Measurements from ENCODE around the gene AHDC1. TPM values are rescaled to one million over a fixed set of nuclear protein-coding genes. Genes with fewer than 3 reads are reported as not detected.

The AHDC1 gene
- total and polyA plus RNA-seq, 2 of the 13 experiments (the other 11 are each of a cell fraction or from before 2014, with no cell fraction given), result 1.0 to 2.7 TPM

- Histone ChIP-seq H3K4me2 (ENCODE audit: low read depth, low read length) (peak overlapping the region; percentile 84), H3K27me3 (ENCODE audit: control insufficient read depth in 1 of 2, insufficient read depth in 2 of 2, low read length in 2 of 2) (no peaks in the 10 kb centered on the region; a peak in 1 of 5 replicates), H3K4me3 (replicated peaks in 1 of 3; ENCODE audit: insufficient read depth in 1 of 3, low read depth in 2 of 3, low read length in 3 of 3) (peak overlapping the region; percentile 66 to 86 (median 83)), H3K79me2 (ENCODE audit: insufficient read depth, low read length) (peaks cover 43% of the 10 kb centered on the region), H3K27ac (ENCODE audit: extremely low read length, insufficient read depth, low read length) (peak overlapping the region; percentile 27), H3K9ac (ENCODE audit: insufficient read depth, low read depth, low read length) (peak overlapping the region; percentile 76), H3K4me1 (ENCODE audit: insufficient read depth, low read length) (peaks cover 74% of the 10 kb centered on the region), H3K9me3 (ENCODE audit: low read length) (no peaks in the 10 kb centered on the region), H3K36me3 (replicated peaks in 1 of 2; ENCODE audit: control insufficient read depth in 1 of 2, insufficient read depth in 2 of 2, low read length in 2 of 2) (no peaks in the 10 kb centered on the region; a peak in 1 of 5 replicates), H4K20me1 (ENCODE audit: insufficient read depth, low read length) (peaks cover 40% of the 10 kb centered on the region; the same call in 1 of the 2 replicates), H2AFZ (ENCODE audit: low read length) (no peak overlapping the region)
- ATAC-seq (0 out of 3 replicates have a peak, but pooled peaks have one; percentile 5), FAIRE-seq (no peak), DNase-seq (ENCODE audit: low spot score) (no peak)
- 0% methylated on average over 21 of the region's 54 CpGs for WGBS (ENCODE audit: low lambda C conversion rate)
- BruUV-seq (replicated peaks), result no TSS peak
- CTCF ChIA-PET (ENCODE audit: low intra/inter-chr PET ratio, low total read pairs), result no interaction called here
- in situ Hi-C loops (cut with HindIII; ENCODE audit: extremely low pct_ligation_motif_present, low pct_unique_long_range_greater_than_20kb) (loop anchor here (10.0 kb wide), 1 partner anchor 308 kb away; no protein-coding TSS in a partner anchor), intact Hi-C loops (cut with micrococcal nuclease; ENCODE audit: unreplicated experiment) (loop anchor here (5.0 kb wide), 1 partner anchor 35 kb away; no protein-coding TSS in a partner anchor)
- POLR2A ChIA-PET, result interaction anchor here (0.9 to 4.7 kb wide), 10 partner anchors 11 to 211 kb away, joined by 3 to 30 read pairs (median 5); partner anchors contain the start of gene WASF2
- TF ChIP-seq ZSCAN25 (CRISPR knock-in tag; IDR thresholded peaks at IDR 0.05) (0 out of 2 replicates have a peak, but pooled peaks have one; percentile 38), ZUFSP (CRISPR knock-in tag; IDR thresholded peaks at IDR 0.05; ENCODE audit: borderline replicate concordance) (no peak), PCBP1 (IDR thresholded peaks at IDR 0.05; ENCODE audit: borderline replicate concordance, low read depth, low read length) (no peak), ZNF660 (CRISPR knock-in tag; IDR thresholded peaks at IDR 0.05; ENCODE audit: borderline replicate concordance, low read depth) (no peak), ZFAT (CRISPR knock-in tag; conservative IDR thresholded peaks at IDR 0.05) (no peak), CENPX (CRISPR knock-in tag; IDR thresholded peaks at IDR 0.05) (no peak), HNRNPK (IDR thresholded peaks at IDR 0.05; ENCODE audit: low read depth, low read length, poor library complexity, severe bottlenecking) (peak; percentile 84), THYN1 (CRISPR knock-in tag; IDR thresholded peaks at IDR 0.05; ENCODE audit: borderline replicate concordance, low read depth) (no peak), AHR (CRISPR knock-in tag; IDR thresholded peaks at IDR 0.05) (0 out of 2 replicates have a peak, but pooled peaks have one; percentile 12), ZNF44 (CRISPR knock-in tag; IDR thresholded peaks at IDR 0.05) (no peak), SNAI1 (CRISPR knock-in tag; IDR thresholded peaks at IDR 0.05; ENCODE audit: borderline replicate concordance) (no peak), SALL1 (CRISPR knock-in tag; IDR thresholded peaks at IDR 0.05) (peak; percentile 29), MIXL1 (CRISPR knock-in tag; IDR thresholded peaks at IDR 0.05) (no peak), ERF (CRISPR knock-in tag; IDR thresholded peaks at IDR 0.05) (no peak), ZNF577 (CRISPR knock-in tag; IDR thresholded peaks at IDR 0.05; ENCODE audit: borderline replicate concordance, low read depth) (no peak), GPBP1L1 (CRISPR knock-in tag; IDR thresholded peaks at IDR 0.05) (no peak)
- TF ChIP-seq, protein P1, sequence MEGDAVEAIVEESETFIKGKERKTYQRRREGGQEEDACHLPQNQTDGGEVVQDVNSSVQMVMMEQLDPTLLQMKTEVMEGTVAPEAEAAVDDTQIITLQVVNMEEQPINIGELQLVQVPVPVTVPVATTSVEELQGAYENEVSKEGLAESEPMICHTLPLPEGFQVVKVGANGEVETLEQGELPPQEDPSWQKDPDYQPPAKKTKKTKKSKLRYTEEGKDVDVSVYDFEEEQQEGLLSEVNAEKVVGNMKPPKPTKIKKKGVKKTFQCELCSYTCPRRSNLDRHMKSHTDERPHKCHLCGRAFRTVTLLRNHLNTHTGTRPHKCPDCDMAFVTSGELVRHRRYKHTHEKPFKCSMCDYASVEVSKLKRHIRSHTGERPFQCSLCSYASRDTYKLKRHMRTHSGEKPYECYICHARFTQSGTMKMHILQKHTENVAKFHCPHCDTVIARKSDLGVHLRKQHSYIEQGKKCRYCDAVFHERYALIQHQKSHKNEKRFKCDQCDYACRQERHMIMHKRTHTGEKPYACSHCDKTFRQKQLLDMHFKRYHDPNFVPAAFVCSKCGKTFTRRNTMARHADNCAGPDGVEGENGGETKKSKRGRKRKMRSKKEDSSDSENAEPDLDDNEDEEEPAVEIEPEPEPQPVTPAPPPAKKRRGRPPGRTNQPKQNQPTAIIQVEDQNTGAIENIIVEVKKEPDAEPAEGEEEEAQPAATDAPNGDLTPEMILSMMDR (CRISPR knock-in tag; IDR thresholded peaks at IDR 0.05), result peak; percentile 50
- TF ChIP-seq, protein P2, sequence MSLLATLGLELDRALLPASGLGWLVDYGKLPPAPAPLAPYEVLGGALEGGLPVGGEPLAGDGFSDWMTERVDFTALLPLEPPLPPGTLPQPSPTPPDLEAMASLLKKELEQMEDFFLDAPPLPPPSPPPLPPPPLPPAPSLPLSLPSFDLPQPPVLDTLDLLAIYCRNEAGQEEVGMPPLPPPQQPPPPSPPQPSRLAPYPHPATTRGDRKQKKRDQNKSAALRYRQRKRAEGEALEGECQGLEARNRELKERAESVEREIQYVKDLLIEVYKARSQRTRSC (CRISPR knock-in tag; IDR thresholded peaks at IDR 0.05; ENCODE audit: low read depth), result no peak
Measured at GRCh38 chr1:27602462-27603308, 1.3 kb downstream of the AHDC1 start.

Data from HepG2 (cell line).